ENCODE results near the gene ABCC6.
"Not testable (repeated sequence)": the region's sequence is repeated elsewhere in the genome, so short reads cannot be mapped to it uniquely, and the experiment has no call there.

ABCC6 gene

GRCh38 chr16:16108759-16109158 is 114.5 kb downstream of the ABCC6 start:
- DNase-seq = no peak

GRCh38 chr16:16107839-16108238 is 115.5 kb downstream of the ABCC6 start:
- DNase-seq = no peak

GRCh38 chr16:16106466-16106865 is 116.8 kb downstream of the ABCC6 start:
- DNase-seq = no peak

- DNase-seq = no peak
These were observed 117.6 kb downstream of the ABCC6 start for GRCh38 chr16:16105646-16106045.

- not testable (repeated sequence) for DNase-seq
These were observed 118.5 kb downstream of the ABCC6 start for GRCh38 chr16:16104804-16105141.

- not testable (repeated sequence) for DNase-seq
These were observed 119.0 kb downstream of the ABCC6 start for GRCh38 chr16:16104132-16104803.

GRCh38 chr16:16102738-16103137 is 120.6 kb downstream of the ABCC6 start:
- DNase-seq = no peak

GRCh38 chr16:16101585-16101984 is 121.7 kb downstream of the ABCC6 start:
- DNase-seq = peak; percentile 58

- DNase-seq = no peak
These were observed 122.7 kb downstream of the ABCC6 start for GRCh38 chr16:16100631-16101030.

- peak; percentile 34 for DNase-seq
These were observed 124.0 kb downstream of the ABCC6 start for GRCh38 chr16:16099320-16099719.

Data from NCI-H510A treated with DMSO at 0.1 percent for 48 hours (cell line).